HepG2 (cell line): ENCODE results near the gene SAMD4A.

Source experiments
- RAD21 ChIP-seq: fragments of 450-650 bp; formaldehyde crosslinking; IDR thresholded peaks from 2 replicates; pipeline ENCODE4 v1.5.0; 2020; ENCODE audit warnings: mild to moderate bottlenecking
- TFE3 ChIP-seq: IDR thresholded peaks from 2 replicates; pipeline ENCODE4 v1.6.1; 2016
- ZNF329 ChIP-seq: sonication (generic); formaldehyde crosslinking; IDR thresholded peaks from 2 replicates; pipeline ENCODE4 v1.9.0; 2021; ENCODE audit warnings: low read depth, mild to moderate bottlenecking, missing genetic modification reagents

- TF ChIP-seq ZNF329 (CRISPR knock-in tag) = no peak
- no peak for TF ChIP-seq RAD21 (CRISPR knock-in tag)
- TF ChIP-seq TFE3 (CRISPR knock-in tag) = no peak
Measured at GRCh38 chr14:54703724-54704123, 136.8 kb downstream of the SAMD4A start.
